HepG2 (cell line): ENCODE measurements around the gene AKR1C4. TPM values are rescaled to one million over a fixed set of nuclear protein-coding genes. Genes with fewer than 3 reads are reported as not detected.
A peak's percentile ranks its signal among the peaks of the same experiment; 100 is the strongest.

Source experiments
- ATRX ChIP-seq: sonication (generic); formaldehyde crosslinking; IDR thresholded peaks from 2 replicates; pipeline ENCODE4 v1.4.0; 2020; ENCODE audit warnings: missing genetic modification reagents, borderline replicate concordance
- CCDC6 ChIP-seq: sonication (generic); formaldehyde crosslinking; IDR thresholded peaks from 2 replicates; pipeline ENCODE4 v1.8.1; 2022; ENCODE audit warnings: mild to moderate bottlenecking, missing genetic modification reagents, moderate library complexity
- E2F5 ChIP-seq: sonication (generic); formaldehyde crosslinking; conservative IDR thresholded peaks from 2 replicates; pipeline ENCODE4 v1.4.0; 2020; ENCODE audit warnings: missing genetic modification reagents
- HINFP ChIP-seq: sonication (generic); formaldehyde crosslinking; IDR thresholded peaks from 2 replicates; pipeline ENCODE4 v1.4.0; 2020; ENCODE audit warnings: low read depth, mild to moderate bottlenecking, missing genetic modification reagents
- HOXA3 ChIP-seq: sonication (generic); formaldehyde crosslinking; IDR thresholded peaks from 2 replicates; pipeline ENCODE4 v1.5.0; 2020; ENCODE audit warnings: missing genetic modification reagents
- KMT2B ChIP-seq: IDR thresholded peaks from 2 replicates; pipeline ENCODE4 v1.6.1; 2016; ENCODE audit warnings: missing genetic modification reagents, missing compliant biosample characterization
- MLXIP ChIP-seq: sonication (generic); formaldehyde crosslinking; IDR thresholded peaks from 2 replicates; pipeline ENCODE4 v1.9.0; 2021; ENCODE audit warnings: missing genetic modification reagents, borderline replicate concordance
- NCOR1 ChIP-seq: fragments of 200-600 bp; sonication (generic); IDR thresholded peaks from 2 replicates; pipeline ENCODE4 v1.7.0; 2017; ENCODE audit warnings: antibody characterized with exemption, low read length, borderline replicate concordance
- NRL ChIP-seq: sonication (generic); formaldehyde crosslinking; IDR thresholded peaks from 2 replicates; pipeline ENCODE4 v1.5.0; 2020; ENCODE audit warnings: missing genetic modification reagents, mild to moderate bottlenecking, moderate library complexity, borderline replicate concordance
- POGK ChIP-seq: sonication (generic); formaldehyde crosslinking; conservative IDR thresholded peaks from 2 replicates; pipeline ENCODE4 v1.8.0; 2022; ENCODE audit warnings: mild to moderate bottlenecking, moderate library complexity, missing genetic modification reagents
- PRPF4 ChIP-seq: fragments of 200-400 bp; formaldehyde crosslinking; IDR thresholded peaks from 2 replicates; pipeline ENCODE4 v1.6.1; 2016; ENCODE audit warnings: low read length, low read depth; ENCODE audit not compliant: poor library complexity, severe bottlenecking
- SIX1 ChIP-seq: sonication (generic); formaldehyde crosslinking; IDR thresholded peaks from 2 replicates; pipeline ENCODE4 v1.4.0; 2020; ENCODE audit warnings: missing genetic modification reagents, borderline replicate concordance
- TBL1XR1 ChIP-seq: fragments of 150-350 bp; IDR thresholded peaks from 2 replicates; pipeline ENCODE4 v1.6.1; 2014; ENCODE audit warnings: borderline replicate concordance, low read length; ENCODE audit not compliant: partially characterized antibody
- TFDP2 ChIP-seq: sonication (generic); formaldehyde crosslinking; IDR thresholded peaks from 2 replicates; pipeline ENCODE4 v1.4.0; 2020; ENCODE audit warnings: missing genetic modification reagents
- ZBTB34 ChIP-seq: sonication (generic); formaldehyde crosslinking; IDR thresholded peaks from 2 replicates; pipeline ENCODE4 v1.8.0; 2022; ENCODE audit warnings: mild to moderate bottlenecking, missing genetic modification reagents
- ZNF17 ChIP-seq: sonication (generic); formaldehyde crosslinking; IDR thresholded peaks from 2 replicates; pipeline ENCODE4 v1.5.0; 2020; ENCODE audit warnings: mild to moderate bottlenecking, missing genetic modification reagents
- ZNF468 ChIP-seq: sonication (generic); formaldehyde crosslinking; IDR thresholded peaks from 2 replicates; pipeline ENCODE4 v1.8.0; 2022; ENCODE audit warnings: mild to moderate bottlenecking, moderate library complexity, missing genetic modification reagents
- ZNF747 ChIP-seq: sonication (generic); formaldehyde crosslinking; IDR thresholded peaks from 2 replicates; pipeline ENCODE4 v1.8.1; 2023; ENCODE audit warnings: missing genetic modification reagents, mild to moderate bottlenecking, borderline replicate concordance
- ZZZ3 ChIP-seq: sonication (generic); formaldehyde crosslinking; IDR thresholded peaks from 2 replicates; pipeline ENCODE4 v1.4.0; 2020; ENCODE audit warnings: missing genetic modification reagents, mild to moderate bottlenecking, borderline replicate concordance
- polyA plus RNA-seq, 8 experiments: library from polyadenylated mRNA; depleted of rRNA in 3 of 8; stranded (reverse) in 7 of 8; unstranded in 1 of 8; fragments of >200 nt; fragmentation: Illumina TruSeq in 4 of 8; extraction: Trizol in 4 of 8; gene quantifications; 2 replicates each; pipeline versions ENCODE4 v1.2.1 to v1.2.3, GENCODE V29; 2011 to 2016; ENCODE audit warnings: low read depth in 4 of 8, missing spikeins in 1 of 8, mixed read lengths in 1 of 8; ENCODE audit not compliant: insufficient read depth in 1 of 8
- total RNA-seq, 5 experiments: library from RNA; depleted of rRNA; stranded (reverse); fragments of >200 nt; fragmentation: Illumina TruSeq; extraction: Trizol; gene quantifications; 2 replicates each; pipeline ENCODE4 v1.2.3, GENCODE V29; 2016; ENCODE audit warnings: low read depth in 1 of 5

The AKR1C4 gene
- total and polyA plus RNA-seq, 2 of the 13 experiments (the other 11 are each of a cell fraction or from before 2014, with no cell fraction given), result 0.18 to 1.3 TPM

GRCh38 chr10:5243521-5243987, 46.9 kb downstream of the AKR1C4 start (continued):
- TF ChIP-seq ZZZ3 (CRISPR knock-in tag) (no peak), TBL1XR1 (peak; percentile 92), TFDP2 (CRISPR knock-in tag) (no peak; the same call in 1 of the 2 replicates), KMT2B (CRISPR knock-in tag) (no peak), ZBTB34 (CRISPR knock-in tag) (peak; percentile 84; the same call in 1 of the 2 replicates), NRL (CRISPR knock-in tag) (no peak), E2F5 (no peak), ZNF747 (no peak), ZNF468 (no peak), CCDC6 (CRISPR knock-in tag) (peak; percentile 74; the same call in 1 of the 2 replicates), NCOR1 (peak; percentile 95), HINFP (CRISPR knock-in tag) (no peak), ZNF17 (CRISPR knock-in tag) (no peak), POGK (CRISPR knock-in tag) (peak; percentile 44; the same call in 1 of the 2 replicates), ATRX (CRISPR knock-in tag) (no peak), MLXIP (CRISPR knock-in tag) (no peak), HOXA3 (CRISPR knock-in tag) (peak; percentile 62; the same call in 1 of the 2 replicates), SIX1 (CRISPR knock-in tag) (peak; percentile 86), PRPF4 (no peak)
